Measurements from ENCODE around the gene OR52R1.
"Not testable (repeated sequence)": the region's sequence is repeated elsewhere in the genome, so short reads cannot be mapped to it uniquely, and the experiment has no call there.

OR52R1 gene

GRCh38 chr11:4804280-4804679 is at the start of gene OR52R1:
Gene OR52R1 (minus strand): TSS chr11:4804380. CDS start chr11:4804380, 0 bp downstream.
- FAIRE-seq (no peak), DNase-seq (ENCODE audit: low spot score) (no peak)

- FAIRE-seq, result no peak
- DNase-seq (ENCODE audit: low spot score), result no peak
Observed at GRCh38 chr11:4851033-4851432, 46.9 kb upstream of the OR52R1 start.

GRCh38 chr11:4848908-4849532 is 44.8 kb upstream of the OR52R1 start, which contains the start of gene OR51S1:
Gene OR51S1 (minus strand): TSS chr11:4849208. CDS start chr11:4849208, 0 bp downstream.
- FAIRE-seq (no peak), DNase-seq (ENCODE audit: low spot score) (no peak)

- no peak for DNase-seq (ENCODE audit: low spot score)
- no peak for FAIRE-seq
Observed at GRCh38 chr11:4839851-4840549, 35.8 kb upstream of the OR52R1 start.

GRCh38 chr11:4830909-4831308 is 26.7 kb upstream of the OR52R1 start:
- DNase-seq (ENCODE audit: low spot score), result no peak
- FAIRE-seq, result no peak

- no peak for DNase-seq (ENCODE audit: low spot score)
- FAIRE-seq, result no peak
Observed at GRCh38 chr11:4830346-4830745, 26.2 kb upstream of the OR52R1 start.

- FAIRE-seq, result no peak
Observed at GRCh38 chr11:4826425-4826824, 22.2 kb upstream of the OR52R1 start.

GRCh38 chr11:4825132-4825531 is 21.0 kb upstream of the OR52R1 start:
- FAIRE-seq (no peak), DNase-seq (ENCODE audit: low spot score) (no peak)

More at GRCh38 chr11:4826425-4826824, 22.2 kb upstream of the OR52R1 start:
- DNase-seq (ENCODE audit: low spot score), result no peak

GRCh38 chr11:4821021-4821420 is 16.8 kb upstream of the OR52R1 start, which contains the start of gene OR51F2:
Gene OR51F2 (plus strand): TSS chr11:4821321. CDS start chr11:4821422, 101 bp downstream.
- FAIRE-seq, result no peak
- no peak for DNase-seq (ENCODE audit: low spot score)

GRCh38 chr11:4809246-4809645 is 5.1 kb upstream of the OR52R1 start:
- DNase-seq (ENCODE audit: low spot score), result no peak
- FAIRE-seq, result no peak

- FAIRE-seq (no peak), DNase-seq (ENCODE audit: low spot score) (no peak)
Observed at GRCh38 chr11:4808476-4808875, 4.3 kb upstream of the OR52R1 start.

GRCh38 chr11:4801316-4801715 is 2.9 kb downstream of the OR52R1 start:
- FAIRE-seq, result not testable (repeated sequence)

GRCh38 chr11:4798427-4799183 is 5.6 kb downstream of the OR52R1 start:
- FAIRE-seq, result no peak

More at GRCh38 chr11:4801316-4801715, 2.9 kb downstream of the OR52R1 start:
- not testable (repeated sequence) for DNase-seq (ENCODE audit: low spot score)

GRCh38 chr11:4797206-4797605 is 7.0 kb downstream of the OR52R1 start:
- no peak for FAIRE-seq

More at GRCh38 chr11:4798427-4799183, 5.6 kb downstream of the OR52R1 start:
- DNase-seq (ENCODE audit: low spot score), result no peak

GRCh38 chr11:4782454-4782853 is 21.7 kb downstream of the OR52R1 start:
- DNase-seq (ENCODE audit: low spot score) (no peak), FAIRE-seq (no peak)

More at GRCh38 chr11:4797206-4797605, 7.0 kb downstream of the OR52R1 start:
- no peak for DNase-seq (ENCODE audit: low spot score)

- FAIRE-seq (no peak), DNase-seq (ENCODE audit: low spot score) (no peak)
Observed at GRCh38 chr11:4769838-4770237, 34.3 kb downstream of the OR52R1 start, which contains the start of gene OR51F1. Gene OR51F1 (minus strand): TSS chr11:4769938. CDS start chr11:4769938, 0 bp downstream.

GRCh38 chr11:4768094-4768493 is 36.1 kb downstream of the OR52R1 start:
- no peak for FAIRE-seq
- no peak for DNase-seq (ENCODE audit: low spot score)

GRCh38 chr11:4766420-4767043 is 37.6 kb downstream of the OR52R1 start:
- DNase-seq (ENCODE audit: low spot score), result no peak
- no peak for FAIRE-seq

GRCh38 chr11:4763096-4763495 is 41.1 kb downstream of the OR52R1 start:
- DNase-seq (ENCODE audit: low spot score) (no peak), FAIRE-seq (no peak)
